SK-N-MC (cell line): ENCODE results near the gene PERM1.

Experiments
- DNase-seq: peaks from one replicate; pipeline ENCODE4 v3.0.0-alpha.2; 2011; ENCODE audit warnings: low read depth, low spot score
- H3K27ac ChIP-seq: fragments of 200-600 bp; sonication (generic); 2 replicates; pipeline ENCODE4 v1.5.1; 2016; ENCODE audit warnings: mixed run types
- H3K36me3 ChIP-seq: fragments of 200-600 bp; sonication (generic); 2 replicates; pipeline ENCODE4 v1.6.1; 2017; ENCODE audit warnings: antibody characterized with exemption, low read length, mixed read lengths; ENCODE audit not compliant: insufficient read depth
- H3K4me3 ChIP-seq: fragments of 200-600 bp; sonication (generic); 2 replicates; pipeline ENCODE4 v1.5.1; 2016
- H3K9ac ChIP-seq: fragments of 200-600 bp; sonication (generic); 2 replicates; pipeline ENCODE4 v1.8.0; 2017; ENCODE audit warnings: mixed run types, mixed read lengths; ENCODE audit not compliant: insufficient read length
- H3K9me3 ChIP-seq: fragments of 200-600 bp; sonication (generic); 2 replicates; pipeline ENCODE4 v1.6.1; 2017; ENCODE audit warnings: low read depth, mild to moderate bottlenecking, antibody characterized with exemption, low read length, moderate library complexity, mixed read lengths
- EZH2 ChIP-seq: fragments of 200-600 bp; sonication (generic); IDR thresholded peaks from one replicate; pipeline ENCODE4 v1.6.1; 2017; ENCODE audit warnings: antibody characterized with exemption
- FOXP2 ChIP-seq: optimal IDR thresholded peaks from 2 replicates; pipeline ENCODE3; 2011; ENCODE audit warnings: mild to moderate bottlenecking, moderate library complexity; ENCODE audit not compliant: insufficient read depth; ENCODE audit errors: extremely low read length, control extremely low read depth
- POLR2AphosphoS5 ChIP-seq: IDR thresholded peaks from 2 replicates; pipeline ENCODE4 v1.6.1; 2012; ENCODE audit warnings: mild to moderate bottlenecking, low read depth, low read length, borderline replicate concordance

PERM1 gene

GRCh38 chr1:931380-932172 lies 50.3 kb downstream of the PERM1 start:
- Histone ChIP-seq H3K4me3 (no peak overlapping the region), H3K27ac (peak overlapping the region; percentile 58), H3K36me3 (peaks cover 12% of the 10 kb centered on the region; the same call in 1 of the 2 replicates), H3K9ac (no peak overlapping the region), H3K9me3 (no peaks in the 10 kb centered on the region)
- TF ChIP-seq EZH2 (no peak), POLR2AphosphoS5 (peak; percentile 20)
- DNase-seq: no peak

GRCh38 chr1:930633-931138 lies 51.2 kb downstream of the PERM1 start:
- Histone ChIP-seq H3K27ac (no peak overlapping the region), H3K9me3 (no peaks in the 10 kb centered on the region), H3K9ac (no peak overlapping the region), H3K36me3 (peaks cover 17% of the 10 kb centered on the region; the same call in 1 of the 2 replicates), H3K4me3 (no peak overlapping the region)
- no peak for DNase-seq
- TF ChIP-seq FOXP2 (no peak), EZH2 (no peak), POLR2AphosphoS5 (peak; percentile 44)

- H3K4me3 ChIP-seq: no peak overlapping the region
- H3K9me3 ChIP-seq: no peaks in the 10 kb centered on the region
- TF ChIP-seq POLR2AphosphoS5 (peak; percentile 40), FOXP2 (no peak), EZH2 (no peak)
- no peak overlapping the region for H3K9ac ChIP-seq
- no peak for DNase-seq
- H3K27ac ChIP-seq: no peak overlapping the region
- peaks cover 17% of the 10 kb centered on the region; the same call in 1 of the 2 replicates for H3K36me3 ChIP-seq
These were observed 51.9 kb downstream of the PERM1 start for GRCh38 chr1:929712-930632.

GRCh38 chr1:928825-929661 lies 52.9 kb downstream of the PERM1 start:
- no peak for DNase-seq
- Histone ChIP-seq H3K36me3 (peaks cover 17% of the 10 kb centered on the region; the same call in 1 of the 2 replicates), H3K27ac (peak overlapping the region; percentile 68), H3K9me3 (no peaks in the 10 kb centered on the region), H3K4me3 (peak overlapping the region; percentile 33), H3K9ac (no peak overlapping the region)
- peak; percentile 54; the same call in 1 of the 2 replicates for TF ChIP-seq POLR2AphosphoS5
- TF ChIP-seq EZH2: no peak
- TF ChIP-seq FOXP2: no peak

GRCh38 chr1:927748-928147 lies 54.1 kb downstream of the PERM1 start:
- Histone ChIP-seq H3K9ac (no peak overlapping the region), H3K27ac (no peak overlapping the region), H3K9me3 (no peaks in the 10 kb centered on the region), H3K4me3 (no peak overlapping the region), H3K36me3 (peaks cover 17% of the 10 kb centered on the region; the same call in 1 of the 2 replicates)
- no peak for TF ChIP-seq POLR2AphosphoS5
- no peak for TF ChIP-seq EZH2
- no peak for TF ChIP-seq FOXP2
- no peak for DNase-seq

- no peak for TF ChIP-seq EZH2
- TF ChIP-seq FOXP2: no peak
- no peak for TF ChIP-seq POLR2AphosphoS5
- Histone ChIP-seq H3K4me3 (peak overlapping the region; percentile 95), H3K27ac (no peak overlapping the region), H3K9me3 (no peaks in the 10 kb centered on the region), H3K9ac (no peak overlapping the region), H3K36me3 (peaks cover 17% of the 10 kb centered on the region; the same call in 1 of the 2 replicates)
- DNase-seq: no peak
These were observed 54.7 kb downstream of the PERM1 start for GRCh38 chr1:927234-927633.

- Histone ChIP-seq H3K36me3 (peaks cover 17% of the 10 kb centered on the region; the same call in 1 of the 2 replicates), H3K9ac (peak overlapping the region; percentile 89), H3K9me3 (no peaks in the 10 kb centered on the region), H3K4me3 (peak overlapping the region; percentile 95), H3K27ac (0 out of 2 replicates have a peak overlapping the region, but pooled peaks have one; percentile 13)
- TF ChIP-seq FOXP2 (no peak), POLR2AphosphoS5 (peak; percentile 72)
- no peak for DNase-seq
These were observed 56.1 kb downstream of the PERM1 start for GRCh38 chr1:925561-926421.
